ENCODE results near the gene STYXL1.
"Not testable (repeated sequence)": the region's sequence is repeated elsewhere in the genome, so short reads cannot be mapped to it uniquely, and the experiment has no call there.

Gene STYXL1

GRCh38 chr7:76047811-76048667 is at the start of gene STYXL1, which contains the start of gene MDH2:
Gene STYXL1, minus strand, starts transcription at chr7:76048000. Its CDS starts 17,477 bp downstream, at chr7:76030523.
Gene MDH2, plus strand, starts transcription at chr7:76048106. Its CDS starts 55 bp downstream, at chr7:76048161.
- Histone ChIP-seq H3K4me3 (peak within 1 kb of the TSS; percentile 83 to 98 (median 91)), H3K27ac (peak within 1 kb of the TSS; percentile 75 to 99 (median 94))

- Histone ChIP-seq H3K4me3 (no peak overlapping the region), H3K27ac (no peak overlapping the region)
These were observed 48.1 kb upstream of the STYXL1 start for GRCh38 chr7:76095908-76096307.

- H3K27ac ChIP-seq, H3K4me3 ChIP-seq: not testable (repeated sequence)
These were observed 46.5 kb upstream of the STYXL1 start for GRCh38 chr7:76094326-76094725.

GRCh38 chr7:76093531-76093930 is 45.7 kb upstream of the STYXL1 start:
- H3K27ac ChIP-seq, H3K4me3 ChIP-seq: not testable (repeated sequence)

- Histone ChIP-seq H3K27ac (no peak overlapping the region), H3K4me3 (no peak overlapping the region)
These were observed 43.7 kb upstream of the STYXL1 start for GRCh38 chr7:76091506-76091905.

GRCh38 chr7:76089865-76090475 is 42.2 kb upstream of the STYXL1 start:
- Histone ChIP-seq H3K27ac (no peak overlapping the region), H3K4me3 (no peak overlapping the region)

- H3K27ac ChIP-seq, H3K4me3 ChIP-seq: not testable (repeated sequence)
These were observed 39.6 kb upstream of the STYXL1 start for GRCh38 chr7:76087362-76087791.

- H3K4me3 ChIP-seq = no peak overlapping the region
- H3K27ac ChIP-seq = no peak overlapping the region
These were observed 38.3 kb upstream of the STYXL1 start for GRCh38 chr7:76086070-76086469.

- H3K27ac ChIP-seq = not testable (repeated sequence)
These were observed 36.3 kb upstream of the STYXL1 start for GRCh38 chr7:76084115-76084514.

GRCh38 chr7:76080204-76080603 is 32.4 kb upstream of the STYXL1 start:
- Histone ChIP-seq H3K4me3 (no peak overlapping the region), H3K27ac (no peak overlapping the region)

More at GRCh38 chr7:76084115-76084514, 36.3 kb upstream of the STYXL1 start:
- H3K4me3 ChIP-seq = not testable (repeated sequence)

- H3K4me3 ChIP-seq = no peak overlapping the region
- H3K27ac ChIP-seq = no peak overlapping the region
These were observed 29.6 kb upstream of the STYXL1 start for GRCh38 chr7:76077435-76077834.

GRCh38 chr7:76076995-76077394 is 29.2 kb upstream of the STYXL1 start:
- no peak overlapping the region for H3K27ac ChIP-seq
- H3K4me3 ChIP-seq = no peak overlapping the region

GRCh38 chr7:76074972-76075370 is 27.2 kb upstream of the STYXL1 start:
- Histone ChIP-seq H3K27ac (no peak overlapping the region), H3K4me3 (no peak overlapping the region)

- no peak overlapping the region for H3K27ac ChIP-seq
- no peak overlapping the region for H3K4me3 ChIP-seq
These were observed 26.6 kb upstream of the STYXL1 start for GRCh38 chr7:76074306-76074971.

- H3K27ac ChIP-seq = no peak overlapping the region
- no peak overlapping the region for H3K4me3 ChIP-seq
These were observed 25.7 kb upstream of the STYXL1 start for GRCh38 chr7:76073335-76073990.

GRCh38 chr7:76072243-76073148 is 24.7 kb upstream of the STYXL1 start:
- Histone ChIP-seq H3K27ac (no peak overlapping the region), H3K4me3 (no peak overlapping the region)

GRCh38 chr7:76071316-76072242 is 23.8 kb upstream of the STYXL1 start:
- peak overlapping the region in 5 of 21 experiments; percentile 16 to 38 (median 20) for H3K27ac ChIP-seq
- no peak overlapping the region for H3K4me3 ChIP-seq

GRCh38 chr7:76069238-76069638 is 21.4 kb upstream of the STYXL1 start:
- Histone ChIP-seq H3K4me3 (no peak overlapping the region), H3K27ac (peak overlapping the region in 9 of 21 experiments; percentile 11 to 53 (median 37))

Measured in skin epidermis (tissue), 12 donors.